ENCODE measurements around the gene DCLK3.

Gene DCLK3

GRCh38 chr3:36762918-36763849 lies 1.2 kb downstream of the DCLK3 start:
- no peak for FAIRE-seq

GRCh38 chr3:36761779-36762178 lies 2.6 kb downstream of the DCLK3 start:
- FAIRE-seq = no peak

DNA sequence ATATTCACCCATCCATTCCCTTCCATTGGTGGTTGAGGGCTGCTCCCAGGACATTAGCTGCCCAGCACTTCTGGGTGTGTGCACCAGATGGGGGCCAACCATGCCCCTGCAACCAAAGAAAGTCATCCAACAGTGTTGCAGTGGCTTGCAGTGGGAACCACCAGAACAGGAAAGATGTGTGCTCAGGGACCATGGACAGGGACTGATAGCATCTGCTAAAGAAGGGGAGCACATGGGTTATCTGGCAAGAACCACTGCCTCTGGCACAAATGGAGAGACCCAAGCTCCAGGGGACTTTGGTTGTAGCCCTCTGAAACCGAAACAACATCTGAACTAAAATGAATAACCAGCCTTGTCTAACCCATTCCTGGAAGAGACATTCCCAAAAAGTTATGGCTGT lies 8.1 kb downstream of the DCLK3 start:
- no peak for FAIRE-seq

DNA sequence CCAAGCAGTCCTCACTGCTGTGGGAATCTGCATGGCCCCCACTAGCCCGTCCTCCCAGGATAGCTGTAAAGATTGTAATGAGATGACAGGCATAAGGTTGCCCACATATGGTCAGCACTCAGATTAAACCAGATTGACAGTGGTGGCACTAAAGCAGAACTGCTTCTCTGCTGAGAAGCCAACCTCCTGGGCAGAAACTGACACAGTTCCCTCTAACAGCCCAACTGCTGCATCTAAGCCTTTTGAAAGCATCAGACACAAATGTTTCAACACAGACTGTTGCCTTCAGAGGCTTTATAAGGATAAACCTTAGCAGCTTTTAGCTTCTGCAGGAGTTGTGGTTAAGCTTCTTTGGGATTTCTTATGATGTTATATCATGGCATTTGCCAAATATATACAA lies 13.0 kb downstream of the DCLK3 start:
- no peak for FAIRE-seq

DNA sequence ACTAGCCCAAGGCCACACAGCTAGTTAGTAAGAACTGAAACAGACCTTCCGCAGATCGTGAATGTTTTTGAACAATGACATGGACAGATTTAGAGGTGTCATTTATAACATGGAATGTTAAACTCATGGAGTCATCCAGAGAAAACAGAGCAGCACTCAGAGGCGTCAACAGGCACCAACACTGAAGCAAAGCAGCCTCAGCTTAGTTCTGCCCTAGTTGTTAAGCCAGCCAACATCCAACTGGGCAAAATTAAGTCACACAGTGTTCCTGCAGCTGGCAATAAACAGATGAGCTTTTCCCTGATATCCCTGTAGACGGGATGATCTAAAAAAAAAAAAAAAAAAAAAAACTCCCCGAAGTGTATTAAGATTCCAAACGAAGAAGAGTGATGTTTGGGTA lies 13.6 kb downstream of the DCLK3 start:
- FAIRE-seq = no peak

GRCh38 chr3:36744763-36745162 lies 19.6 kb downstream of the DCLK3 start:
- no peak for FAIRE-seq

DNA sequence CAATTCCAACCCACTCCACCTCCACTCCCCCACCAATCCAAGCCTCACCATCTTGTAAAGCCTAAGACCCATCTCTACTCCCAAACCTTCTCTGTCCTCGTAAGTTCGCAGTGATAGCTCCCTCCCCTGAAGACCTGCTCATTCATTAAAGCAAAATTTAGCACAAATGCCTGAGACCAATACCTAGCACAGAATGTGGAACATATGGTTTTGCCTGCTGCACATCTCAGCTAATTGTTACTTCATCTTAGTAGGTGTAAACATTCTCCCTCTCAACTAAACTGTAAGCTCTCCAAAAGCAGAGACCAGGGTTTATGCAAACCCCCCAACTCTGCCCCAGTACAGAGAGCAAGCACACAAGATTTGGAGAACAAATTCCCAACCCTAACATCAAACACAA lies 20.5 kb downstream of the DCLK3 start:
- no peak for FAIRE-seq

DNA sequence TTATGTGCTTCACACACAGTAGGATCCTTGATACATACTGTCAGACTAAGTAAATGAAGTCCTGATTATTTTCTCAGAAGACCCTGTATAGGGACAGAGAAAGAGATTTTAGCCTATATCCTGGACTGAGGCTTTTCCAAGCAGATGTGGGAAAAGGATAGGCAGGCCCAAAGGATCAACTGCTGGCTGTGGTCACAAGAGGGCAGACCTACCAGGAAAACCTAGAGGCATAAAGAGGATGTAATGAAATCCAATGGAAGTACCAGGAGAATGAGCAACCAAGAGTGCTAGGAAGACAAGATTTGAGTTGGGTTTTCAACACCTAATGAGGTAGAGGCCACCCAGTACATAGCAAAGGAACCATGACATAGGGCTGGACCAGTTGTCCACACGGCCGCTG lies 23.1 kb downstream of the DCLK3 start:
- no peak for FAIRE-seq

DNA sequence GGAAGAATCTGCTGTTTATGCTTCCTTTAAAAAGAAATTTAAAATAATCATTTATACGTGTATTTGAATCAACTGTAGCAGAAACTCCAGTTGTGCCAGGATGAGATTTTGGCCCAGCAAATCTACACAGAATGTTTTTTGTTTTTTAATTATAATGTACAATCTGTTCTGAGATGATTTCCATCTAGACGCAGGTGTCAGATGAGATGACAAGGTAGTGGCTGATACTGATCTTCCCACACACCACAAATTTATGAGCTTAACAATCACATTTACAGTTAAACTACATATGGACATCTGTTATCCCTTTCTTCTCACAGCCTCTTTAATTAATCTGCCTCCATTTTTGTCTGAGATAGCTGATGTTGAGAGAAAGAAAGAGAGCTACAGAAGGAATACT lies 23.6 kb downstream of the DCLK3 start:
- no peak for FAIRE-seq

GRCh38 chr3:36738702-36739101 lies 25.7 kb downstream of the DCLK3 start:
- FAIRE-seq = no peak

DNA sequence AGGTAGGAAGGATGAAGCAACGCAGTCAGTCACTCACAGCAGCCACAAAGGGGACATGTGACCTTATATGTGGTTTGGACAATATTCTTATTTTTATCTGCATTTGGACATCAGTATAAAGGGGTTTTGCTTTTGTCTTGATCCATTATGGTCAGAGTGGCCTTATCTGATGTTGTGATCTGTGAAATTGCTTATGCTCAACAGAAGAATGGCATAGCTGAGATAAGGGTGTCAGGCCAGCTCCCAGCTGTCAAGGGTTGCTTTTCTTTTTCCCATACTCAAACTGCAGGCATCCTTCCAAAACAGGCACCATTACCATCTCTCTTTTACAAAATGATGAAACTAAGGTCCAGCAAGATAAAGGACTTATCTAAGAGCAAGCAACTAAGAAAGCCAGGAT lies 28.1 kb downstream of the DCLK3 start:
- FAIRE-seq = no peak

DNA sequence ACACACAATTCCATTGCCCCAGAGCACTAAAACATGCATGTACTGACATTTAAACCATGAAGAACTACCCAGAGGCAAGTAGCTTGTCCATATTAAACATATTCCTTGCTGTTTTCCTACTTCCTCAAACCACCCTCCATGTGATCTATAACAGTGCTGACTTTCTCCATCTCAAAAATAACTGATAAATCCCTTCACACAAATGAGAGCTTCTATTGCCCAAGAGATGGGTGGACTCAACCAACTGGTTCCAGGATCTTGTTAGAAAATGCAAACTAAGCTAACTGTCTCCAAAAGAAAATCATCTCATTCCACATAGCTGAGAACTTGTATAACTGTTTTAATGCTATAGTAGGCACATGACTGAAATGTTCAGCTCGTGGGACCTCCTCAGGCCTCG lies 29.6 kb downstream of the DCLK3 start:
- no peak for FAIRE-seq

- FAIRE-seq = no peak
Measured at GRCh38 chr3:36733723-36734122, 30.6 kb downstream of the DCLK3 start.

DNA sequence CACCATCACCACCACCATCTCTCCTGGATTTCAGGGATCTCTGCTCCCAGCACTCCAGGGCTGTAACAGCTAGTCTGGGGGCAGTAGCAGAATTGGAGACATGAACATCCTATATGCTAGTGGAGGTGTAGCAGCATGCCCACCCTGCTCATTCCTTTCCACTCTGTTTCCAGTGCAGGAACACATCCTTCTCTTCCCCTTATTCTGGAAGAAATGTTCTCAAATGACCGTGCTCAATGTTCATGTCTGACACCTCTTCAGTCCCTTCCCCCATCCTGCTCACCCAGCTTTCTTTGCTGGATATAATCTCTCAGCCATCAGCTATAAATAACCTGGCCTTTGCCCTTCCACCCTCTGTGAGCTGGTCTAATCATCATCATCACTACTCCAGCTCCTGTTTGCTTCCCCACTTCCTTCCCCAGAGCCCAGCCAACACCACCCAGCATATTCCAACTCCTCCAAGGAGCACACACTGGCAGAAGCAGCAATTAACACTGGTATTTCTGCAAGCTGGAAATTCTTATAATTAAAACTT lies 31.1 kb downstream of the DCLK3 start:
- FAIRE-seq = no peak

GRCh38 chr3:36730966-36731365 lies 33.4 kb downstream of the DCLK3 start:
- no peak for FAIRE-seq

- peak; percentile 92 for FAIRE-seq
Measured at GRCh38 chr3:36729204-36730056, 34.9 kb downstream of the DCLK3 start.

DNA sequence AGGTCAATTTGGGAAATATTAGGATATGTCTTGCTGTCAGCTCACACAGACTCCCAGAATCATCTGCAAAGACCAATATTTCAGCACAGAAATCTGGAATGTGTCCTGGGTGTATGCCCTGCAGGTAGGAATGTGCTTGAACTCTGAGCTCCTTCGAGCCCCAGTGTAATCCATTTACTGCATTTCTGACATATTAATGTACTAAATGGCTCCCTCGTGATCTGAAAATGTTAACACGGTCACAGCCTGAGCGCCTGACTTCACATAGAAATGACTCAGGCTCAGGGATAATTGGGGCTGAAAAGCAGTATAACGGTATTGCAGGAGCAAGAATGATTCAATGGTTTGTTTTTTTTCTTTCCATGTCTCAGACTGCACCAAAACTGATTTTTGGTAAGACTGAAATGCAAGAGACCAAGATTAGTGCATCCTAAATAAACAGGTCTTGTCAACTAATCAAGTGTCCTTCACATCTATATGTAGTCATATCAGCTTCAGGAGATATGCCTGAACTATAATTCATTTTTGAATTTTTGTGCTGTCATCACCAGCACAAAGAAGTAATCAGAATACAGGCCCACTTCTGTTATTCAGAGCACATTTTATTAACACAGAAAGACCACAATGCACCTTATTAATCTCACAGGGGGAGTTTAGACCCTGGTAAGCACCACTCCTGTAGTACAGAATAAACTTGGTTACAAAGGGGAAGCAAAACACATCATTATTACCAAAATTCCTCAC lies 49.8 kb downstream of the DCLK3 start:
- no peak for FAIRE-seq

GRCh38 chr3:36713904-36714303 lies 50.4 kb downstream of the DCLK3 start:
- no peak for FAIRE-seq

GRCh38 chr3:36710606-36711005 lies 53.7 kb downstream of the DCLK3 start:
- FAIRE-seq = no peak

- no peak for FAIRE-seq
Measured at GRCh38 chr3:36709826-36710365, 54.5 kb downstream of the DCLK3 start.

- no peak for FAIRE-seq
Measured at GRCh38 chr3:36709281-36709680, 55.1 kb downstream of the DCLK3 start.

DNA sequence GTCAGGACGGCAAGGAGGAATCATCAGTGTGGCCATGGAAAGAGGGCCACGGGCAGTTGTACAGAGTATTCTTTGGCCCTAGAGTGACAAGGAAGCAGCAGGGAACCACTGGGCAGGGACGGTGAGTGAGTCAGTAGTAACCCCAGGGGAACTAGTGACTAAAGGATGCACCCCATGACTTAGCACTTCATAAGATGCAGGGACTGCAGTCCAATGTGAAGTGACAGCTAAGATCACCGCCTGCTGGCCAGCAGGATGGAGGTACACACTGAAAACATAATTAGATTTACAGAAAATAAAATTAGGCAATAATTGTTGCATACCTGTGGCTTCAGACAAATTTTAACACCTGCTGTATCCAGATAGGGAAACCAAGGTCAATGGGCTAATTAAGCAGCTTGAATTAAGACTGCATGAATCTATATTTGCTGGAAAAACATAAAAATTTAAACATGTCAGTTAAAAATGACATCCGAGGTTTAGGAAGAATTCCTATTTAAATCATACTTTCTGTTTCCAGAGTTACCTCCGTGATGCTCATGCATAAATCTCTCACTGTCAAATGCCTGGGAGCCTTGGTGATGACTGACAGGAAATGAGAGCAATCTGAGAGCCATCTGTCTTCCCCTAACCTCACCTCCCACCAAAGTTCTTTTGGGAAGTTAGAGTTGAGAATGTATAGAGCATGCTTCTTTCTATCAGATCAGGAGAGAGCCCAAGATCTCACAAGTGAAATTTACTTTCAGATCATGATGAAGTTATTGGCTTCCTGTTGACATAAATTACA lies 56.5 kb downstream of the DCLK3 start:
- no peak for FAIRE-seq
